Iris pigment epithelial cell (primary cell): ENCODE data around the gene CLDN1.

Experiments used
- DNase-seq: peaks from one replicate; pipeline ENCODE4 v3.0.0-alpha.2; 2011; ENCODE audit warnings: low read depth

CLDN1 gene

GRCh38 chr3:190321789-190322603 lies at the start of gene CLDN1:
Gene CLDN1, minus strand, starts transcription at chr3:190322446. Its CDS starts 240 bp downstream, at chr3:190322206.
- DNase-seq = peak; percentile 77

- DNase-seq = no peak
These were observed 48.9 kb upstream of the CLDN1 start for GRCh38 chr3:190371152-190371551.

- no peak for DNase-seq
These were observed 48.1 kb upstream of the CLDN1 start for GRCh38 chr3:190370369-190370768.

GRCh38 chr3:190369668-190370295 lies 47.5 kb upstream of the CLDN1 start:
- DNase-seq = peak; percentile 49

- no peak for DNase-seq
These were observed 46.6 kb upstream of the CLDN1 start for GRCh38 chr3:190368881-190369280.

- DNase-seq = no peak
These were observed 43.9 kb upstream of the CLDN1 start for GRCh38 chr3:190366133-190366532.

GRCh38 chr3:190362258-190362657 lies 40.0 kb upstream of the CLDN1 start:
- no peak for DNase-seq

GRCh38 chr3:190361791-190362190 lies 39.5 kb upstream of the CLDN1 start:
- DNase-seq = no peak

GRCh38 chr3:190360228-190360627 lies 38.0 kb upstream of the CLDN1 start:
- no peak for DNase-seq

GRCh38 chr3:190359813-190360212 lies 37.6 kb upstream of the CLDN1 start:
- DNase-seq = no peak

- DNase-seq = no peak
These were observed 35.2 kb upstream of the CLDN1 start for GRCh38 chr3:190357468-190357867.

- DNase-seq = no peak
These were observed 34.0 kb upstream of the CLDN1 start for GRCh38 chr3:190356246-190356645.

- no peak for DNase-seq
These were observed 30.7 kb upstream of the CLDN1 start for GRCh38 chr3:190352861-190353457.

GRCh38 chr3:190346541-190346940 lies 24.3 kb upstream of the CLDN1 start:
- peak; percentile 51 for DNase-seq

GRCh38 chr3:190345878-190346277 lies 23.6 kb upstream of the CLDN1 start:
- peak; percentile 33 for DNase-seq

GRCh38 chr3:190345027-190345821 lies 23.0 kb upstream of the CLDN1 start:
- DNase-seq = peak; percentile 98

- peak; percentile 36 for DNase-seq
These were observed 17.8 kb upstream of the CLDN1 start for GRCh38 chr3:190340071-190340470.

- peak; percentile 66 for DNase-seq
These were observed 16.9 kb upstream of the CLDN1 start for GRCh38 chr3:190339130-190339529.

GRCh38 chr3:190338717-190339116 lies 16.5 kb upstream of the CLDN1 start:
- peak; percentile 44 for DNase-seq

GRCh38 chr3:190337301-190337700 lies 15.1 kb upstream of the CLDN1 start:
- no peak for DNase-seq

GRCh38 chr3:190336516-190337189 lies 14.4 kb upstream of the CLDN1 start:
- no peak for DNase-seq

- DNase-seq = no peak
These were observed 11.7 kb upstream of the CLDN1 start for GRCh38 chr3:190333961-190334360.
